Caco-2 (cell line): Measurements from ENCODE around the gene SLC25A26. TPM values are rescaled to one million over a fixed set of nuclear protein-coding genes. Genes with fewer than 3 reads are reported as not detected.

Experiments
- BruUV-seq: library from RNA; stranded (reverse); fragments of 400-500 nt; replicated peaks from 2 replicates; lab custom pipeline; 2021; lab: Mats Ljungman, UMichigan
- CTCF ChIA-PET: fragments of 300-600 bp; sonication (Branson Sonifier 250); formaldehyde crosslinking; loops from one replicate; lab custom pipeline; 2022; ENCODE audit warnings: antibody characterized with exemption; lab: Charles Lee
- POLR2A ChIA-PET: fragments of 300-600 bp; sonication (Branson Sonifier 250); formaldehyde crosslinking; loops from one replicate; lab custom pipeline; 2022; ENCODE audit warnings: antibody characterized with exemption; lab: Charles Lee
- DNase-seq, 2 experiments: peaks; one replicate each; pipeline versions ENCODE4 v3.0.0 to v3.0.0-alpha.2; 2020 to 2022
- H3K27me3 ChIP-seq: replicated peaks from 2 replicates; pipeline ENCODE4 v1.6.0; 2011; ENCODE audit warnings: low read length; ENCODE audit not compliant: control insufficient read depth, insufficient read depth
- H3K36me3 ChIP-seq: 2 replicates; pipeline ENCODE4 v1.5.1; 2011; ENCODE audit warnings: low read length; ENCODE audit not compliant: control insufficient read depth, insufficient read depth
- H3K4me1 ChIP-seq: fragments of 250-450 bp; sonication (Bioruptor Pico); 2 replicates; pipeline ENCODE4 v1.5.1; 2020; ENCODE audit warnings: mild to moderate bottlenecking
- H3K4me3 ChIP-seq: 2 replicates; pipeline ENCODE4 v1.5.1; 2011; ENCODE audit warnings: low read depth, mild to moderate bottlenecking, control low read depth, low read length
- H3K9me3 ChIP-seq: fragments of 250-450 bp; sonication (Bioruptor Pico); 2 replicates; pipeline ENCODE4 v1.5.1; 2020; ENCODE audit warnings: mild to moderate bottlenecking, moderate library complexity
- H3K27ac Mint-ChIP-seq: one replicate; pipeline ENCODE4 v1.8.0; 2022; ENCODE audit warnings: mixed read lengths; ENCODE audit not compliant: unreplicated experiment
- H3K27me3 Mint-ChIP-seq: one replicate; pipeline ENCODE4 v1.8.0; 2022; ENCODE audit warnings: mixed read lengths; ENCODE audit not compliant: insufficient read depth, unreplicated experiment
- H3K36me3 Mint-ChIP-seq: one replicate; pipeline ENCODE4 v1.8.0; 2022; ENCODE audit warnings: mild to moderate bottlenecking, mixed read lengths; ENCODE audit not compliant: insufficient read depth, unreplicated experiment
- H3K4me1 Mint-ChIP-seq: one replicate; pipeline ENCODE4 v1.8.0; 2022; ENCODE audit warnings: low read depth, mixed read lengths; ENCODE audit not compliant: unreplicated experiment
- H3K4me3 Mint-ChIP-seq: one replicate; pipeline ENCODE4 v1.8.0; 2022; ENCODE audit warnings: mild to moderate bottlenecking, moderate library complexity, mixed read lengths; ENCODE audit not compliant: unreplicated experiment
- H3K9me3 Mint-ChIP-seq: one replicate; pipeline ENCODE4 v1.8.0; 2022; ENCODE audit warnings: mixed read lengths; ENCODE audit not compliant: unreplicated experiment
- CTCF ChIP-seq, 2 experiments: fragments of 200-600 bp in 1 of 2; IDR thresholded peaks; 1 replicate in 1 of 2; 2 replicates in 1 of 2; pipeline versions ENCODE4 v1.5.1 to v1.8.0; 2011 to 2022; ENCODE audit warnings: antibody characterized with exemption in 1 of 2, control low read depth in 1 of 2, inconsistent platforms in 1 of 2, low read depth in 1 of 2, low read length in 1 of 2, mild to moderate bottlenecking in 1 of 2, moderate library complexity in 1 of 2; ENCODE audit not compliant: insufficient read depth in 1 of 2, severe bottlenecking in 1 of 2, unreplicated experiment in 1 of 2
- intact Hi-C: fragments of 100-400 bp; cut with micrococcal nuclease; formaldehyde crosslinking; loops from one replicate; pipeline ENCODE4 v1.10.0; 2022; ENCODE audit not compliant: unreplicated experiment
- total RNA-seq: library from RNA; stranded (reverse); gene quantifications from 2 replicates; pipeline ENCODE4 v1.2.3, GENCODE V29; 2022

Gene SLC25A26
- total RNA-seq, 1 experiment from 2014 or later = 25.4 TPM

GRCh38 chr3:66182246-66182645 is 38.6 kb upstream of the SLC25A26 start:
- BruUV-seq = no TSS peak
- Histone ChIP-seq H3K27me3 (no peaks in the 10 kb centered on the region), H3K4me3 (no peak overlapping the region), H3K9me3 (no peaks in the 10 kb centered on the region), H3K36me3 (no peaks in the 10 kb centered on the region), H3K4me1 (no peaks in the 10 kb centered on the region)
- DNase-seq = no peak
- CTCF ChIA-PET = no interaction called here
- intact Hi-C loops = no loop called here
- Mint-ChIP-seq H3K9me3 (peaks cover 10% of the 10 kb centered on the region), H3K4me3 (no peak overlapping the region), H3K4me1 (no peaks in the 10 kb centered on the region), H3K36me3 (no peaks in the 10 kb centered on the region), H3K27ac (no peak overlapping the region), H3K27me3 (peaks cover 2% of the 10 kb centered on the region)
- POLR2A ChIA-PET = no interaction called here
- no peak for TF ChIP-seq CTCF (IDR thresholded peaks at IDR 0.05; ENCODE audit: insufficient read depth in 1 of 2, low read depth in 1 of 2, low read length in 1 of 2, severe bottlenecking in 1 of 2, unreplicated experiment in 1 of 2)

- DNase-seq = no peak
- H3K27me3 Mint-ChIP-seq = peaks cover 5% of the 10 kb centered on the region
- BruUV-seq = no TSS peak
- no peak overlapping the region for H3K27ac Mint-ChIP-seq
- TF ChIP-seq CTCF (IDR thresholded peaks at IDR 0.05; ENCODE audit: insufficient read depth in 1 of 2, low read depth in 1 of 2, low read length in 1 of 2, severe bottlenecking in 1 of 2, unreplicated experiment in 1 of 2) = no peak
- H3K9me3 ChIP-seq = no peaks in the 10 kb centered on the region
- no peak overlapping the region for H3K4me3 ChIP-seq
- no peaks in the 10 kb centered on the region for H3K4me1 ChIP-seq
- no peaks in the 10 kb centered on the region for H3K36me3 Mint-ChIP-seq
- POLR2A ChIA-PET = no interaction called here
- peaks cover 20% of the 10 kb centered on the region for H3K9me3 Mint-ChIP-seq
- no peaks in the 10 kb centered on the region for H3K36me3 ChIP-seq
- H3K27me3 ChIP-seq = no peaks in the 10 kb centered on the region
- intact Hi-C loops = no loop called here
- no peak overlapping the region for H3K4me3 Mint-ChIP-seq
- H3K4me1 Mint-ChIP-seq = no peaks in the 10 kb centered on the region
- CTCF ChIA-PET = no interaction called here
These were observed 34.3 kb upstream of the SLC25A26 start for GRCh38 chr3:66186545-66186944.

- POLR2A ChIA-PET = no interaction called here
- intact Hi-C loops = loop anchor here (5.0 to 10.0 kb wide), 4 partner anchors 43 to 758 kb away; partner anchors contain the start of gene MAGI1
- Histone ChIP-seq H3K4me3 (peak overlapping the region; percentile 9), H3K9me3 (no peaks in the 10 kb centered on the region), H3K27me3 (no peaks in the 10 kb centered on the region), H3K4me1 (no peaks in the 10 kb centered on the region), H3K36me3 (no peaks in the 10 kb centered on the region)
- DNase-seq = peak; percentile 58 to 62
- H3K27ac Mint-ChIP-seq = no peak overlapping the region
- H3K36me3 Mint-ChIP-seq = no peaks in the 10 kb centered on the region
- peak overlapping the region; percentile 45 for H3K4me3 Mint-ChIP-seq
- CTCF ChIA-PET = no interaction called here
- no peaks in the 10 kb centered on the region for H3K4me1 Mint-ChIP-seq
- TF ChIP-seq CTCF (IDR thresholded peaks at IDR 0.05; ENCODE audit: insufficient read depth in 1 of 2, low read depth in 1 of 2, low read length in 1 of 2, severe bottlenecking in 1 of 2, unreplicated experiment in 1 of 2) = no peak
- H3K9me3 Mint-ChIP-seq = no peaks in the 10 kb centered on the region
- no peaks in the 10 kb centered on the region for H3K27me3 Mint-ChIP-seq
- no TSS peak for BruUV-seq
These were observed 25.4 kb upstream of the SLC25A26 start for GRCh38 chr3:66195347-66195783.
